GM21786 (cell line): ENCODE data around the gene RAD51.

Experiments
- ATAC-seq: cut with Tn5 transposase; IDR thresholded peaks from one replicate; pipeline ENCODE4 v1.9.1; 2021; ENCODE audit not compliant: unreplicated experiment

RAD51 gene

GRCh38 chr15:40762919-40763800 lies 68.2 kb downstream of the RAD51 start:
- peak; percentile 4 for ATAC-seq

DNA sequence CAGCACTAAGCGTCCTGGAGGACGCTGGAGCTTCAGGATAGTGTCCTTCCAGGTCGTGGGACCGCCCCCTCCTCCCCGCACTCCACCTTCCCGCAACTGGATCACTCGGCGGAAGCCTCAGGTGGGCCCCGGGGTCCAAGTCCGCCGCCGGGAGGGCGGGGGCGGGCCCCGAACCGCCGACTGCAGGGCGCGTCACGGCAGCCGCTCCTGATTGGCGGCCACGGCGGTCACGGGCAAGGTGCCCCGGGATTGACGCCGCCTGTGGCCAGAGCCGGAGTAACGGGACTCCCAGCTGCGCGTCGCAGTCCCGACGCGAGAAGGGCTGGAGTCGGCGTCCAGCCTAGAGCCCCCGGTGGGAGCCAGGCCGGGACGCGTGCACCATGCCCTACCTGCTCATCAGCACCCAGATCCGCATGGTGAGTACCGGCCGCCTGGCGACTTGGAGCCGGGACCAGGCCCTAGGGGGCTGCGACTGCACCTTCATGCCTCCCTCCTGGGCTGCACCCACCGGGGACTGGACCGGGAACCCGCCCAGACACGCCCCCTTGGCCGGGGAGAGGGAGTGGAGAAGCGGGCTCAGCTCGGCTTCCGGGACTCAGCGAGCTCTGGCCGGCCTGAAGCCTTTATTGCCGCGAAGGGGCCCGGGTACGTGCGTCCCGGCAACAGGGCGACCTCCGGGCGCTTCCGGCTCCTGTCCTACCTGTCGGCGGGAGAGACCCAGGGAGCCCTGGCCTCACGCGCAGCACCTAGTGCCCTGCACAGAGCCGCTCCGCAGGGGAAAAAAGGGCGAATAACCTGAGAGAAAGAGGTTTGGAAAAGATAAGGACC lies 69.0 kb downstream of the RAD51 start, which contains the start of gene GCHFR:
Gene GCHFR (plus strand): TSS at position 268 of the 828 bp plus-strand sequence. CDS start 113 bp downstream, at position 381.
- ATAC-seq, result peak; percentile 65

DNA sequence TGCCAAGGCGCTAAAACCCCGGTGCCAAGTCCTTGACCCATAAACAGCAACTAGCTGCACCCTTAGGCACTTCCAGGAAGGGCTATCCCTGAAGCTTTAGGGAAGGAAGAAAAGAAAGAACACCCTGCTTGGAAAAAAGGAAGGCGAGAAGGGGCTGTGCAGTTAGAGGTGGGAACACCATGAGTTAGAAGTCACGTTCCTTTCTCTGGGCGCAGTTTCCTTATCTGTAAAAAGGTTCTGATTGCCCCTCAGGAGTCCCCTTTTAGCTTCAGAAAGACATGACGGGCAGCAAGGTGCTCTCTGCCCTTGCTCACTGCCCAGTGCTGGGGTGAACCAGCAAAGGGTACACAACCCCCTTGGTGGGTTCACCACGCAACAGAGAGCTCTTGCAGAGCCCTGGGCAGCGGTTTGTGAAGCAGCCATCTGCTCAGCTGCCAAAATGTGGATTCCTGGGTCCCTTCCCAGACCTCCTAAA lies 69.7 kb downstream of the RAD51 start:
- no peak for ATAC-seq

DNA sequence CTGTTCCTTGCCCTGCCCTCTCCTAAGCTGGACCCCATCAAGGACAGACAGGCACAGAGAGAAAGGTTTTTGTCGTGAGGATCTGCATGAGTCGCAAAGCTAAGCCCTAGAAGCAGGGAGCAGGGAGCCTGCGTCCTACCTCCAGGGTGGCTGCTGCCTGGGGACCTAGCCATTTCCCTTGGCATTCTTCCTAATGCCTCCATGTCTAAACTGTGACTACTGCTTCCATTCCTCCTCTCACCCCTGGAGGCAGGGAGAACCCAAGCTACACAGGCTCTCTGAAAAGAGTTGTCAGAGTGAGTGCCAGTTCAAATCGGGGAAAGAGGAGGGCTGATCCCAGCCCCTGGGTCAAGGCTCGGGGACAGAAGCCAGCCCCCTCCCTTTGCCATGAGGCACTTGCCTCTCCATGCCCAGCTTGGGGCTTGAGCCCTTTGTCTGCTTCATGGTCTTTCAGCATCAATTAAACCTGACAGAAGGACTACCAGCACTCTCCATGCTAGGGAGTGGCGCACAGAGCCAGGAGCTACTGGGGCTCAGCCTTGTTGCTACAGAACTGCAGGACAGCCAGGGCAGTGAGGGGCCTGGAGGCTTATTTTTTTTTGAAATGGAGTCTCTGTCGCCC lies 71.3 kb downstream of the RAD51 start:
- ATAC-seq, result no peak

GRCh38 chr15:40766906-40767837 lies 72.2 kb downstream of the RAD51 start:
- no peak for ATAC-seq

DNA sequence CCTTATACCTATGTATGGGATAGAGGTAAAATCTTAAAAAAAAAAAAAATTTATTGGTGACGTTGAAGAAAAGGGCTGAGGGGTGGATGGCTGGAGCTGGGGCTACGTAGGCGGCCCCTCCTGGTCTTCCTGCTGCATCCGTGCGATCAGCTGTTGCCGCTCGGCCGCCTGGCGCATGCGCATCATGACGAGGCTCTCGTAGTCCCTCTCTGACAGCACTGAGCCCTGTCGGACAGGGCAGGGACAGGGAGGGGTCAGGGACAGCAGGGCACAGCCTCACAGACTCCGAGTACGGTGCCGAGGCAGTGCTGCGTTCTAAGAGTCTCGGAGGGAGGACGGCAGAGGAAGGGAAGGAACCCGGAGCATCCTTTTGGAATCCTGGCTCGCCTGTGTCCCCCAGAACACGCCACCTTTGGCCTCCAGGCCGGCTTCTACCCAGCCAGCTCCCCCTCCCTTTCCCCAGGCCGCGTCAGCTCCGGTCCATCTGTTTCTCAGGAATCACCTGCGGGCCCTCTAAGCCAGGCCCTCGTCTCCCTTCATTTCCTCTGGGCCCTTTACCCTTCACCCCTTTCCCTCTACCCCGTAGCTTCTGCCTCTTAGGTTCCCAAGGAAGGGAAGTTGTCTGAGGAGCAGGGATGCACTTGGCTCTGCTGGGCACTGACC lies 73.0 kb downstream of the RAD51 start:
- no peak for ATAC-seq

DNA sequence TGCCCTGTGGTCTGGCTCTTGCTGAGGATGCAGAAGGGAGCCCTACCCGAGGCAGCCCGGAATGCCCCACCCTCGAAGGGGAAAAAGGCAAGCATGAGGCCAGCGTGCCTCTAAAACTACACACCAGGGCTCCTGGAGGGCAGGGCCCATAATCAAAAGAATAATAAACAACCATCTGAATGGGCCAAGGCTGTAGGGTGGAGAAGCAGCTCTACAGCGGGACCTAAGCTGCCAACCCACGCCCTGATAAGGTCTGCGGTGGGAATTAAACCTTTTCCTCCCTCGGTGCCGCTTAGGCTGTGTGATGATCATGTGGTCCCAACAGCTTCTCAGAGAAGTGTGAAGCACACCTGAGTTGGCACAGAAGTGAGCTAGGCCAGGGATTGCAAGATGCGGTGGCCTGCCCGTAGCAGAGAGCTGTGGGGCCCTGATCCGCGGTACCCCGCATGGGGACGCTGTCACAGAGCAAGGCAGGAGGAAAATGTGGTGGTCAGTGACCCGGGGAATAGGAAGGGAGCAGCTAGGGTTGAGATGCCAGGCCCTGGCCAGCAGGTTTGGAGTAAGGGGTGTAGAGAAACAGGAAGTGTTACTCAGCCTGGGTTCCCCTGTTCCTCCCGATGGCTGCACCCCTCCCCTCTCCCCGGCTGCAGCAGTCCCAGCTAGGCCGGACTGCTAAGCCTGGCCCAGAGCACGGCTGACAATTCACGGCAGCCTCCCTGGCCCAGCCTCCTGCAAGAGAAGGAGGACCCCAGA lies 73.7 kb downstream of the RAD51 start:
- no peak for ATAC-seq

- peak; percentile 56 for ATAC-seq
Measured at GRCh38 chr15:40769274-40770146, 74.5 kb downstream of the RAD51 start, which contains the start of gene C15orf62. Gene C15orf62, plus strand, starts transcription at chr15:40769980. Its CDS starts 516 bp downstream, at chr15:40770496.

- no peak for ATAC-seq
Measured at GRCh38 chr15:40770147-40770721, 75.3 kb downstream of the RAD51 start.

GRCh38 chr15:40771242-40771641 lies 76.3 kb downstream of the RAD51 start:
- ATAC-seq, result no peak

DNA sequence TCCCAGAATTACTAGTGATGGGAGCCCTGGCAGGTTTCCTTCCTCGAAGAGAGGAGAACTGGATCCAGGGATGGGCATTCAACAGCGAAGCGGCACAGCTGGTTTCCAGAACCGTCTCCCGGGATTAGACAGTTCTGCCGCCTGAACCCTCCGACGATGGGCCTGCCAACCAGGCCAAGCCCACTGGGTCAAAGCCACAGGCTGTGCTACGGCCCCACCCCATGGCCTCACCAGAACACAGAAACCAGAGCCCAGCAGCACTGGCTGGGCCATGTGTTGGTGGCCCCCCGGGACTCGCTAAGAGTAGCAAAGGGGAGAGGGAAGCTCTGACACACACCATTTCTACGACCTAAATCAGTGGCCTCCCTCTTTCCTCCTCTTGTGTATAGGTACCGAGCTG lies 77.0 kb downstream of the RAD51 start:
- ATAC-seq, result no peak

DNA sequence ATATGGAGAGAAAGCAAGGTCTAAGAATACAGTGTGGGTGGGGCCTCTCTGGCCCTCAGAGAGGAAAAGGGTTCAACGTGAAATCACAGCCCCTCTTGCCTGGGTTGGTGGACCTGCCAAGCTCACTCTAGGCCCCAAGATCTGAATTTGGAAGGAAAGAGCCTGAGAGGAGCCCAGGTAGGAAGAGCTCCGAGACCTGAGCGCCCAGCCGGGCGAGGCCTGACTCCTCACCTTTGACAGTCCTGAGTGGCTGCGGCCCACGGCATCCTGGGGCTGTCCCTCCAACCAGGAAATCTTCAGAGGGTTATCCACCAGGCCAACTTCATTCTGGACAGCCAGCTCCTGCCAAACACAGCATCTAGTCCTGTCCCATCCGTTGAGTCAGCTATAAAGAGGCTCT lies 78.5 kb downstream of the RAD51 start:
- no peak for ATAC-seq

- no peak for ATAC-seq
Measured at GRCh38 chr15:40773902-40774301, 78.9 kb downstream of the RAD51 start.

DNA sequence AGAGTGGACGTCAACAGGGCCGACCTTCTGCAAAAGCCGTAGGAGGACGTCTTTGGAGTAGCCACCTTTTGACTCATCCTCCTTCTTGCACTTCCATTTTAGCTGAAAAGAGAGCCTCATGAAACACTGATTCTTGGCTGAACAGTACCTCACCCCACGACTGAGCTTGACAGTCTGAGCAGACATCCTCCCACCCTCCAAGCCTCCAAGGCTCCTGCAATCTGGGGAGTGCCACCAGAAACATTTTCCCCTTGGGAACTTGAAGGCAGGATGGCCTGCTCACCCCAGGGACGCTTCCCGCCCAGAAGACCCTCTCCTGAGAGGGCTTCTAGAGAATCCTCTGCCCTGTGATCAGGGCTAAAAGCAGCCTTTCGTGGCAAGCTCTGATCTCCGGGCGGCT lies 80.0 kb downstream of the RAD51 start:
- ATAC-seq, result no peak

DNA sequence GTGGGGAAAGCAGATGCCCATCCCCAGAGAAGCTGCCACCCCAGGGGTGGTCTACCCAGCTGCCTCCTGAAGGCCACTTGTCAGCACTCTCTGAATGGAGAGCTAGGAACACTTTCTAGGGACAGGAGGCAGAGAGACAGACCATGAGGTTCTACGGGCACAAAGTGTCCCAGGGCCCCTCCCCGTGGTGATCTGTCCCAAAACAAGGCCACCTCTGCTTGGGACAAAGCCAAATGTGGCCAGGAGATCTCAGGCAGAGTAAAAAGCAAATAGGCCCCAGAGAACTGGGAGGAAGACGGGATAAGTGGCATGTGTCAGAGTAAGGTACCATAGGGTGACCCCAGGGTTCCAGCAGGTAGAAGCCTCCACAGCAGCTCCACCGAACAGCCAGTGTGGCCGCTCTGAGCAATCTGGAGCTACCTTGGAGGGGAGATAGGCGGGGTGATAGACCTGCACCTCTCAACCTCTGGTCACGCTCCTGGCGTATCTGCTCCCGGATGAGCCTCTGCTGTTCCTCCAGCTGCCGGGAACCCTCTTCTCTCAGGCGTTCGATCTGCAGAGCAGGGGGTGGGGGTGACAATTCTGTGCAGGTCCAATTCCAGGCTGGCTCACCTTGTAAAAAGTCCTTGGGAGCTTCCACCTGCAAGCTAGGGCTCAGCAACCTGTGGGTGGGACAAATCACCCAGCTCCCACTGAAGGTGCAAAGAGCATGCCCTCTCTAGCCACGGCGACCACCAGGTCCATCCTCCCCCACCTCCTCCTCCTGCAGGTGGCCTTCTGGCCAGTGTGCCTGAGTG lies 81.0 kb downstream of the RAD51 start:
- ATAC-seq, result no peak

DNA sequence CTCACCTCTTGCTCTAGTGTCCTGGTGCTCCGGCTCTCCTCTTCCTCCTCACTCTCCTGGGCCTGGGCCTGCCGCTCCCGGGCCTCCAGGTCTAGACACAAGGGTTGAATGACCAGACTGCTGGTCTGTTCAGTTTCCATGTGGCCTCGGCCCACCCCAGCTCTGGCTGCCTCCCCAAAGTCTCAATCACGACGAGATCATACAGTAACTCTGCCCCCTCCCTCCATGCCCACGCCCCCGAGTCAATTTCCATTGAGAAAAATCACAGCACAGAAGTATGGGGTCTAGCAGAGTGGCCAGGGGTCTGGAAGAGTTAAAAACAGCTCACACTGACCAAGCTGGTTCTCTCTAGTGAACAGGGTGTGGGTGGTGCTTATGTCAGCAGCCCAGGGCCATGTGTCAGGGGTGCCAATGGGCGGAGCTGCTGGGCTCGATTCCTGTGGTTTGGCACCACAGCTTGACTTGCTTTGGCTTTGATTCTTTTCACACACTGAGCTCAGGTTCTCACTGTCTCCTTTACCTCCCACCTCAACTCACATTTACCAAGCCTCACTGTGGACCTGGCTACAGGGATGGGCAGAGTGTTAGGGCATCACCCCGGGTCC lies 81.7 kb downstream of the RAD51 start:
- no peak for ATAC-seq
